Thyroid gland (tissue), 4 donors: Measurements from ENCODE around the gene PDE1C. TPM values are rescaled to one million over a fixed set of nuclear protein-coding genes. Genes with fewer than 3 reads are reported as not detected.

Experiments
- DNase-seq, 2 donors: peaks; one replicate each; pipeline ENCODE4 v3.0.0-alpha.2; 2019
- H3K27ac ChIP-seq, 3 donors: fragments of 200-600 bp; sonication (generic); 1 replicate in 2 of 3; 2 replicates in 1 of 3; pipeline ENCODE4 v1.5.1; 2016 to 2019; ENCODE audit warnings: mild to moderate bottlenecking in 1 of 3, moderate library complexity in 1 of 3
- H3K27me3 ChIP-seq: fragments of 200-600 bp; sonication (generic); one replicate; pipeline ENCODE4 v1.5.1; 2019
- H3K36me3 ChIP-seq, 2 donors: fragments of 200-600 bp; sonication (generic); one replicate each; pipeline ENCODE4 v1.5.1; 2016 to 2019
- H3K4me1 ChIP-seq, 2 donors: fragments of 200-600 bp; sonication (generic); one replicate each; pipeline ENCODE4 v1.5.1; 2017 to 2019
- H3K4me3 ChIP-seq, 3 donors: fragments of 200-600 bp; sonication (generic); replicated peaks in 1 of 3; 1 replicate in 2 of 3; 2 replicates in 1 of 3; pipeline ENCODE4 v1.5.1; 2016; ENCODE audit warnings: mild to moderate bottlenecking in 1 of 3
- H3K9me3 ChIP-seq: fragments of 200-600 bp; sonication (generic); one replicate; pipeline ENCODE4 v1.5.1; 2017
- CTCF ChIP-seq, 6 experiments: fragments of 200-600 bp in 3 of 6; fragments of 450-650 bp in 3 of 6; sonication (generic) in 3 of 6; IDR thresholded peaks; one replicate each; pipeline ENCODE4 v1.5.1; 2016 to 2019; ENCODE audit warnings: antibody characterized with exemption in 6 of 6, mild to moderate bottlenecking in 2 of 6, inconsistent platforms in 1 of 6, moderate library complexity in 1 of 6
- POLR2A ChIP-seq, 2 donors: fragments of 450-650 bp; IDR thresholded peaks; one replicate each; pipeline ENCODE4 v1.6.1; 2017; ENCODE audit warnings: antibody characterized with exemption in 2 of 2, mild to moderate bottlenecking in 2 of 2, moderate library complexity in 1 of 2
- WGBS, 2 donors: methylation state at CpG; one replicate each; pipeline ENCODE4 v1.1.5; 2017; 5-methylcytosine and 5-hydroxymethylcytosine counted together
- intact Hi-C: fragments of 100-400 bp; cut with DNase I; formaldehyde crosslinking; loops from one replicate; pipeline ENCODE4 v1.15.1; 2023
- total RNA-seq, 4 donors: library from RNA; depleted of rRNA; stranded (reverse); fragments of >200 nt; gene quantifications; one replicate each; pipeline ENCODE4 v1.2.3, GENCODE V29; 2016

PDE1C gene
- total RNA-seq, 4 donors from 2014 or later, result 2.8 to 7.8 (median 4.0) TPM

DNA sequence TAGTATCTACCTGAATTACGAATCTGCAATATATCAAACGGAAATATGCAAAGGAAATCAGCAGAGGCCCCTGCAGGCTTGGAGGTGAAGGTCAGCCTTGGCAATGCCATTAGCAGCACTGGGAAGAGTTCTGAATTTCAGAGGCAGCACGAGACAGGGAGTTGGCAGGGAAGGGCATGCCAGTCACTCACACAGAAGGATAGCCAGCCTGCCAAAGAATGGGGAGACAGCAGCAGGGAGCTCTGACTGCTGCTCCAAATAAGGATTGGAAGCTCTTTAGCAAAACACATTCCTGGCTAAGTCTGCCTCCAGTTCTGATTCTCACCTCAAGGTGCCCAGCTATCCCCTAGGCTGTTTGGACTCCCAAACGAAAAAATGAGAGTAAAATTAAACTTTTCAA is 188.0 kb downstream of the PDE1C start:
- DNase-seq, result no peak
- no peaks in the 10 kb centered on the region for H3K4me1 ChIP-seq
- 61 to 64% methylated on average over 4 of the region's 4 CpGs for WGBS, 2 donors
- H3K4me3 ChIP-seq, result no peak overlapping the region
- no peaks in the 10 kb centered on the region for H3K27me3 ChIP-seq
- TF ChIP-seq CTCF (IDR thresholded peaks at IDR 0.05) (no peak), POLR2A (IDR thresholded peaks at IDR 0.05) (no peak)
- no peaks in the 10 kb centered on the region for H3K36me3 ChIP-seq
- H3K9me3 ChIP-seq, result no peaks in the 10 kb centered on the region
- intact Hi-C loops, result no loop called here
- no peak overlapping the region for H3K27ac ChIP-seq

- Histone ChIP-seq H3K4me3 (no peak overlapping the region), H3K27me3 (no peaks in the 10 kb centered on the region), H3K9me3 (no peaks in the 10 kb centered on the region), H3K36me3 (no peaks in the 10 kb centered on the region), H3K27ac (no peak overlapping the region), H3K4me1 (no peaks in the 10 kb centered on the region)
- TF ChIP-seq POLR2A (IDR thresholded peaks at IDR 0.05) (no peak), CTCF (IDR thresholded peaks at IDR 0.05) (no peak)
- WGBS, 2 donors, result 83 to 92% methylated on average over 9 of the region's 9 CpGs
- intact Hi-C loops, result no loop called here
- DNase-seq, result no peak
These were observed 191.3 kb downstream of the PDE1C start for GRCh38 chr7:31878875-31879274.

- no peaks in the 10 kb centered on the region for H3K27me3 ChIP-seq
- no peaks in the 10 kb centered on the region for H3K36me3 ChIP-seq
- peak overlapping the region in 1 of 3 donors; percentile 8 for H3K27ac ChIP-seq
- intact Hi-C loops, result no loop called here
- WGBS, 2 donors, result 61 to 67% methylated on average over 2 of the region's 2 CpGs
- no peaks in the 10 kb centered on the region for H3K4me1 ChIP-seq
- no peak for DNase-seq
- TF ChIP-seq POLR2A (IDR thresholded peaks at IDR 0.05) (no peak), CTCF (IDR thresholded peaks at IDR 0.05) (no peak)
- H3K4me3 ChIP-seq, result no peak overlapping the region
- H3K9me3 ChIP-seq, result no peaks in the 10 kb centered on the region
These were observed 194.8 kb downstream of the PDE1C start for GRCh38 chr7:31875424-31875823.

GRCh38 chr7:31874631-31875386 is 195.4 kb downstream of the PDE1C start:
- WGBS, 2 donors, result 86 to 92% methylated on average over 4 of the region's 4 CpGs
- Histone ChIP-seq H3K4me3 (no peak overlapping the region), H3K27ac (peak overlapping the region in 1 of 3 donors; percentile 8), H3K36me3 (no peaks in the 10 kb centered on the region), H3K9me3 (no peaks in the 10 kb centered on the region), H3K27me3 (no peaks in the 10 kb centered on the region), H3K4me1 (no peaks in the 10 kb centered on the region)
- TF ChIP-seq POLR2A (IDR thresholded peaks at IDR 0.05) (no peak), CTCF (IDR thresholded peaks at IDR 0.05) (no peak)
- no peak for DNase-seq
- intact Hi-C loops, result no loop called here

DNA sequence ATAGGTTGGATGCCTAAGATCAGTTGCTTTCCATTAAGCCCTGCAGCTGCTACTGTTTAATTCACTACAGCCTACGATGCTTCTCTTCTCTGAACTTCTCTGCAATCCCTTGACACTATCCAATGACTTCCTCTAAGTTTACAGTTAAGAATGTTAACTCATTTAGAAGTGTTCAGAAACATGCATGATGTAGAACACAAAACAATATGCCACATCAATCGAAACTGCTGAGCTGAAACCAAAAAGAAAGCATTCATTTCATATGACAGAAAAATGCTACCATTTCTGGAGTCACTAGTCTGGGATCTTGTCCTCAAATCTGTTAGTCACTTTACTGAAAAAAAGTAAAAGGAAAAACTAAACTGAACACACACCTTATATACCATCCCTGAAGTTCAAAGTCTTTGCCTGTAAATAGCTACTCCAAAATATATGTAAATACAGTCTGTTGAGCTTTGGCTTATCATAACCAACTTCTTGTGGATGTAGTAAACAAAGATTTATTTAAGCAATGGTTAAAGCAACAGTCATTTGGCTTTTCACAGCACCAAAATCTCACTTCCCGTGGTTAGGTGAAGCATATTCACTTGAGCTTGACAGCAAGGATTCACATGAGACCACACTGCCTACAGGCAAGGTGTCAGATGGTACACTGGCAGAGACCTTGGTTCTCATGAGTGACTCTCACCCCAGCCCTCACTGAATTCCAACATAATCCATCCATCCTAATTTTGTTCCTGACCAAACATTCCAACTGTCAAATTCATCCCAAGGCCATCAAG is 196.2 kb downstream of the PDE1C start:
- no peaks in the 10 kb centered on the region for H3K4me1 ChIP-seq
- intact Hi-C loops, result no loop called here

More for the DNA sequence above, 196.2 kb downstream of the PDE1C start:
- 64 to 74% methylated on average over 3 of the region's 3 CpGs for WGBS, 2 donors
- no peaks in the 10 kb centered on the region for H3K27me3 ChIP-seq
- no peaks in the 10 kb centered on the region for H3K9me3 ChIP-seq
- no peak for DNase-seq
- H3K27ac ChIP-seq, result no peak overlapping the region
- TF ChIP-seq CTCF (IDR thresholded peaks at IDR 0.05) (no peak), POLR2A (IDR thresholded peaks at IDR 0.05) (no peak)
- no peak overlapping the region for H3K4me3 ChIP-seq
- H3K36me3 ChIP-seq, result no peaks in the 10 kb centered on the region
